Measurements from ENCODE around the gene NEURL4.

DNA sequence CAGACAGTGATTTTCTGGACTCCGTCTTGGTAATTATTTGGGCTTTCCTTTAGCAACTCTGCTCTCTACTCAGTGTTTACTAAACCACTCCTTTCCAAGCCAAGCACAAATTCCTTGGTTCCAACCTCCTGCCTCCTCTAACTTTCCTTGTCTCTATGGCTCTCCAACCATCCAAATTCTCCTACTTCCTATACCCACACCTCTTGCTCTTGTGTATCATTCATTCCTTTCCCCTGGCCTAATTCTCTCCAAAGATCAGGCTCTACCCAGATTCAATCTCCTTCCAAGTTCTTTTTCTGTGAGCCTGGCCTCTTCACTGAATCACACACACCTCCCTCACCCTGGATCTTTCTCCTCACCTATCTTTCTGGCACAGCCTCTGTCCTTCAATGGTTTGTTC is 1.1 kb downstream of the NEURL4 start:
- TF ChIP-seq, protein P1, sequence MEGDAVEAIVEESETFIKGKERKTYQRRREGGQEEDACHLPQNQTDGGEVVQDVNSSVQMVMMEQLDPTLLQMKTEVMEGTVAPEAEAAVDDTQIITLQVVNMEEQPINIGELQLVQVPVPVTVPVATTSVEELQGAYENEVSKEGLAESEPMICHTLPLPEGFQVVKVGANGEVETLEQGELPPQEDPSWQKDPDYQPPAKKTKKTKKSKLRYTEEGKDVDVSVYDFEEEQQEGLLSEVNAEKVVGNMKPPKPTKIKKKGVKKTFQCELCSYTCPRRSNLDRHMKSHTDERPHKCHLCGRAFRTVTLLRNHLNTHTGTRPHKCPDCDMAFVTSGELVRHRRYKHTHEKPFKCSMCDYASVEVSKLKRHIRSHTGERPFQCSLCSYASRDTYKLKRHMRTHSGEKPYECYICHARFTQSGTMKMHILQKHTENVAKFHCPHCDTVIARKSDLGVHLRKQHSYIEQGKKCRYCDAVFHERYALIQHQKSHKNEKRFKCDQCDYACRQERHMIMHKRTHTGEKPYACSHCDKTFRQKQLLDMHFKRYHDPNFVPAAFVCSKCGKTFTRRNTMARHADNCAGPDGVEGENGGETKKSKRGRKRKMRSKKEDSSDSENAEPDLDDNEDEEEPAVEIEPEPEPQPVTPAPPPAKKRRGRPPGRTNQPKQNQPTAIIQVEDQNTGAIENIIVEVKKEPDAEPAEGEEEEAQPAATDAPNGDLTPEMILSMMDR (IDR thresholded peaks at IDR 0.05; ENCODE audit: borderline replicate concordance, extremely low read depth, low read length, poor library complexity, severe bottlenecking): no peak
- TF ChIP-seq EZH2 (IDR thresholded peaks at IDR 0.05; ENCODE audit: borderline replicate concordance, low read depth, low read length, severe bottlenecking): no peak

Measured in DND-41 (cell line).